Transverse colon (tissue), 4 donors: Measurements from ENCODE around the gene CSF1R. TPM values are rescaled to one million over a fixed set of nuclear protein-coding genes. Genes with fewer than 3 reads are reported as not detected.
A peak's percentile ranks its signal among the peaks of the same experiment; 100 is the strongest.
"Not testable (repeated sequence)": the region's sequence is repeated elsewhere in the genome, so short reads cannot be mapped to it uniquely, and the experiment has no call there.

Experiments
- DNase-seq: peaks from one replicate; pipeline ENCODE4 v3.0.0-alpha.2; 2019
- H3K27ac ChIP-seq, 4 donors: fragments of 200-600 bp; sonication (generic); 2 replicates each; pipeline ENCODE4 v1.5.1; 2016 to 2018; ENCODE audit warnings: inconsistent platforms in 4 of 4
- H3K27me3 ChIP-seq: fragments of 200-600 bp; sonication (generic); 2 replicates; pipeline ENCODE4 v1.5.1; 2017; ENCODE audit warnings: inconsistent platforms
- H3K36me3 ChIP-seq, 4 donors: fragments of 200-600 bp; sonication (generic); 2 replicates each; pipeline ENCODE4 v1.5.1; 2017 to 2019; ENCODE audit warnings: inconsistent platforms in 4 of 4
- H3K4me1 ChIP-seq, 4 donors: fragments of 200-600 bp; sonication (generic); 2 replicates each; pipeline ENCODE4 v1.5.1; 2017 to 2020; ENCODE audit warnings: inconsistent platforms in 4 of 4
- H3K4me3 ChIP-seq, 4 donors: fragments of 200-600 bp; sonication (generic); 1 replicate in 1 of 4; 2 replicates in 3 of 4; pipeline versions ENCODE4 v1.5.1 to v1.6.1; 2017 to 2019; ENCODE audit warnings: inconsistent platforms in 4 of 4
- H3K9me3 ChIP-seq, 2 donors: fragments of 200-600 bp; sonication (generic); 2 replicates each; pipeline ENCODE4 v1.5.1; 2017 to 2019; ENCODE audit warnings: inconsistent platforms in 2 of 2
- CTCF ChIP-seq, 5 experiments: fragments of 200-600 bp in 3 of 5; fragments of 450-650 bp in 2 of 5; sonication (generic) in 3 of 5; IDR thresholded peaks; 1 replicate in 2 of 5; 2 replicates in 3 of 5; pipeline ENCODE4 v1.5.1; 2016 to 2017; ENCODE audit warnings: antibody characterized with exemption in 5 of 5, inconsistent platforms in 3 of 5, mild to moderate bottlenecking in 2 of 5, moderate library complexity in 1 of 5
- EP300 ChIP-seq: sonication (generic); formaldehyde crosslinking; IDR thresholded peaks from one replicate; pipeline ENCODE4 v1.6.1; 2017; ENCODE audit warnings: antibody characterized with exemption, low read depth
- POLR2A ChIP-seq: fragments of 450-650 bp; IDR thresholded peaks from one replicate; pipeline ENCODE4 v1.6.1; 2016; ENCODE audit warnings: antibody characterized with exemption, mild to moderate bottlenecking, moderate library complexity
- POLR2AphosphoS5 ChIP-seq, 3 donors: sonication (generic); formaldehyde crosslinking; IDR thresholded peaks; one replicate each; pipeline ENCODE4 v1.6.1; 2016; ENCODE audit warnings: antibody characterized with exemption in 3 of 3
- WGBS, 2 donors: methylation state at CpG; one replicate each; pipeline ENCODE4 v1.1.5; 2018; ENCODE audit warnings: low coverage in 1 of 2; 5-methylcytosine and 5-hydroxymethylcytosine counted together
- in situ Hi-C, 4 donors: fragments of 200-750 bp; cut with MboI; loops; one replicate each; pipeline versions ENCODE4 v1.15.0 to v1.15.1; 2017; ENCODE audit warnings: low sequenced_read_pairs in 3 of 4, low pct_ligation_motif_present in 1 of 4, low pct_unique_long_range_greater_than_20kb in 1 of 4
- intact Hi-C: fragments of 100-400 bp; cut with DNase I; formaldehyde crosslinking; loops from one replicate; pipeline ENCODE4 v1.15.1; 2023; ENCODE audit warnings: low total_unique reads
- total RNA-seq, 4 donors: library from RNA; depleted of rRNA; stranded (reverse); fragments of >200 nt; gene quantifications; one replicate each; pipeline ENCODE4 v1.1.0, GENCODE V29; 2016

The CSF1R gene
- total RNA-seq, 4 donors from 2014 or later, result 0.60 to 38.9 (median 14.7) TPM

GRCh38 chr5:150051657-150052195 lies 34.6 kb downstream of the CSF1R start:
- no peak overlapping the region for H3K4me3 ChIP-seq
- H3K27ac ChIP-seq, result no peak overlapping the region
- in situ Hi-C loops (no loop called here), intact Hi-C loops (no loop called here)
- no peaks in the 10 kb centered on the region for H3K4me1 ChIP-seq
- H3K36me3 ChIP-seq, result peaks cover 0 to 60% (median 25%) of the 10 kb centered on the region in 4 donors
- no peaks in the 10 kb centered on the region for H3K9me3 ChIP-seq
- TF ChIP-seq POLR2AphosphoS5 (IDR thresholded peaks at IDR 0.05), result no peak
- no peak for TF ChIP-seq EP300
- TF ChIP-seq CTCF (IDR thresholded peaks at IDR 0.05), result no peak
- TF ChIP-seq POLR2A, result no peak
- no peak for DNase-seq
- H3K27me3 ChIP-seq, result no peaks in the 10 kb centered on the region
- 88 to 100% methylated on average over 3 to 18 of the region's 18 CpGs for WGBS, 2 donors

GRCh38 chr5:150050172-150050811 lies 36.1 kb downstream of the CSF1R start:
- in situ Hi-C loops, H3K4me3 ChIP-seq, H3K4me1 ChIP-seq, H3K27me3 ChIP-seq, H3K27ac ChIP-seq, DNase-seq, intact Hi-C loops, H3K9me3 ChIP-seq: not testable (repeated sequence)
- H3K36me3 ChIP-seq, result peaks cover 0 to 68% (median 30%) of the 10 kb centered on the region in 4 donors
- 94 to 96% methylated on average over 6 to 14 of the region's 14 CpGs for WGBS, 2 donors

DNA sequence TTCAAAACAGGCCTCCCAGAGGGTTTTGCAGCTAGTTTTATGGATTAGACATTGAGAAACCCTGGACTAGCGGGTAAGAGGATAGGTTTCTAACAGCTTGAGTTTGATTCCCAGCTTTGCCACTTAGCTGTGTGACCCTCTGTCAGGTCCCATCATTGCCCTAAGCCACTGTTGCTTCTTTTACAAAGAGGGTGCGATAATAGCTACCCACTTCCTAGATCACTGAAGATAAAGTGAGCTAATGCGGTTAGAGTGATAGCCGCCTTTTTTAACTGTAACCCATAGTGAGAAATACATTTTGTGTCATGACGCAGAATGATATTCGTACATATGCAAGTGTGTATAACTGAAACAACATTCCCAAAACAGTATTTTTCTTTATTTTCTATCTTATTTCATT lies 40.3 kb downstream of the CSF1R start:
- H3K27me3 ChIP-seq, result no peaks in the 10 kb centered on the region
- peaks cover 0 to 22% (median 9%) of the 10 kb centered on the region in 4 donors for H3K4me1 ChIP-seq
- 91 to 98% methylated on average over 6 of the region's 6 CpGs for WGBS, 2 donors
- H3K4me3 ChIP-seq, result no peak overlapping the region
- intact Hi-C loops, result no loop called here
- no peak overlapping the region for H3K27ac ChIP-seq
- H3K36me3 ChIP-seq, result peaks cover 0 to 72% (median 31%) of the 10 kb centered on the region in 4 donors
- in situ Hi-C loops, result no loop called here
- H3K9me3 ChIP-seq, result no peaks in the 10 kb centered on the region
- DNase-seq, result no peak
- TF ChIP-seq CTCF (IDR thresholded peaks at IDR 0.05), result no peak
- TF ChIP-seq POLR2AphosphoS5 (IDR thresholded peaks at IDR 0.05), result no peak
- TF ChIP-seq POLR2A, result no peak
- no peak for TF ChIP-seq EP300

GRCh38 chr5:150045549-150045948 lies 40.8 kb downstream of the CSF1R start:
- TF ChIP-seq POLR2A (no peak), CTCF (IDR thresholded peaks at IDR 0.05) (peak in 1 of 5 experiments; percentile 7), EP300 (no peak), POLR2AphosphoS5 (IDR thresholded peaks at IDR 0.05) (no peak)

More at GRCh38 chr5:150045549-150045948, 40.8 kb downstream of the CSF1R start:
- H3K4me3 ChIP-seq, result no peak overlapping the region
- 40 to 87% methylated on average over 1 to 6 of the region's 6 CpGs for WGBS, 2 donors
- no peaks in the 10 kb centered on the region for H3K27me3 ChIP-seq
- intact Hi-C loops (no loop called here), in situ Hi-C loops (no loop called here)
- peaks cover 0 to 73% (median 32%) of the 10 kb centered on the region in 4 donors for H3K36me3 ChIP-seq
- H3K27ac ChIP-seq, result no peak overlapping the region
- peaks cover 0 to 22% (median 9%) of the 10 kb centered on the region in 4 donors for H3K4me1 ChIP-seq
- H3K9me3 ChIP-seq, result no peaks in the 10 kb centered on the region
- DNase-seq, result no peak
